H9 (cell line): ENCODE results near the gene ASAP3. TPM values are rescaled to one million over a fixed set of nuclear protein-coding genes. Genes with fewer than 3 reads are reported as not detected.

Source experiments
- DNase-seq: peaks from one replicate; pipeline ENCODE4 v3.0.0-alpha.2; 2017
- H2AFZ ChIP-seq: one replicate; pipeline ENCODE4 v1.6.1; 2013; ENCODE audit warnings: mild to moderate bottlenecking, low read length, control low read depth, moderate library complexity
- H2AK5ac ChIP-seq: 2 replicates; pipeline ENCODE4 v1.6.1; 2013; ENCODE audit warnings: low read length, control low read depth, mixed read lengths; ENCODE audit not compliant: insufficient read length
- H2BK120ac ChIP-seq: one replicate; pipeline ENCODE4 v1.6.1; 2013; ENCODE audit warnings: low read depth, mild to moderate bottlenecking, low read length, control low read depth, inconsistent platforms; ENCODE audit not compliant: poor library complexity, severe bottlenecking
- H2BK12ac ChIP-seq: 2 replicates; pipeline ENCODE4 v1.6.1; 2013; ENCODE audit warnings: low read length, control low read depth, mixed read lengths, low read depth; ENCODE audit not compliant: insufficient read length
- H2BK15ac ChIP-seq: 2 replicates; pipeline ENCODE4 v1.6.1; 2013; ENCODE audit warnings: low read depth, low read length, control low read depth
- H2BK20ac ChIP-seq: one replicate; pipeline ENCODE4 v1.6.1; 2013; ENCODE audit warnings: low read depth, mild to moderate bottlenecking, low read length, control low read depth, inconsistent platforms; ENCODE audit not compliant: poor library complexity, severe bottlenecking
- H2BK5ac ChIP-seq: 2 replicates; pipeline ENCODE4 v1.6.1; 2013; ENCODE audit warnings: low read length, control low read depth, mixed read lengths; ENCODE audit not compliant: insufficient read length
- H3K14ac ChIP-seq: 2 replicates; pipeline ENCODE4 v1.6.1; 2013; ENCODE audit warnings: low read length, control low read depth; ENCODE audit not compliant: insufficient read depth
- H3K18ac ChIP-seq: 2 replicates; pipeline ENCODE4 v1.6.1; 2013; ENCODE audit warnings: low read depth, mild to moderate bottlenecking, mixed read lengths, low read length, control low read depth; ENCODE audit not compliant: insufficient read length
- H3K23ac ChIP-seq: 2 replicates; pipeline ENCODE4 v1.6.1; 2013; ENCODE audit warnings: low read length, control low read depth, mixed read lengths, low read depth; ENCODE audit not compliant: insufficient read length
- H3K23me2 ChIP-seq: 2 replicates; pipeline ENCODE4 v1.6.1; 2013; ENCODE audit warnings: low read depth, mild to moderate bottlenecking, mixed read lengths, low read length, control low read depth; ENCODE audit not compliant: insufficient read length, poor library complexity, severe bottlenecking
- H3K27ac ChIP-seq: 2 replicates; pipeline ENCODE4 v1.5.1; 2013; ENCODE audit warnings: low read length, control low read depth, mixed read lengths, low read depth; ENCODE audit not compliant: insufficient read length
- H3K27me3 ChIP-seq: 2 replicates; pipeline ENCODE4 v1.6.1; 2013; ENCODE audit warnings: low read length, control low read depth, inconsistent platforms; ENCODE audit not compliant: insufficient read depth
- H3K4ac ChIP-seq: 2 replicates; pipeline ENCODE4 v1.6.1; 2013; ENCODE audit warnings: low read depth, mild to moderate bottlenecking, control low read depth, inconsistent platforms, low read length, moderate library complexity
- H3K4me1 ChIP-seq: 2 replicates; pipeline ENCODE4 v1.6.1; 2013; ENCODE audit warnings: low read length, control low read depth, inconsistent platforms; ENCODE audit not compliant: insufficient read depth
- H3K4me2 ChIP-seq: 2 replicates; pipeline ENCODE4 v1.6.1; 2013; ENCODE audit warnings: low read length, control low read depth, mixed read lengths; ENCODE audit not compliant: insufficient read length, insufficient read depth
- H3K56ac ChIP-seq: 2 replicates; pipeline ENCODE4 v1.6.1; 2013; ENCODE audit warnings: low read depth, mild to moderate bottlenecking, mixed read lengths, low read length, control low read depth; ENCODE audit not compliant: insufficient read length
- H3K79me1 ChIP-seq: 2 replicates; pipeline ENCODE4 v1.6.1; 2013; ENCODE audit warnings: low read depth, mild to moderate bottlenecking, moderate library complexity, low read length, control low read depth, inconsistent platforms; ENCODE audit not compliant: insufficient read depth, poor library complexity, severe bottlenecking
- H3K79me2 ChIP-seq: 2 replicates; pipeline ENCODE4 v1.6.1; 2013; ENCODE audit warnings: low read length, control low read depth, inconsistent platforms; ENCODE audit not compliant: insufficient read depth
- H3K9ac ChIP-seq: 2 replicates; pipeline ENCODE4 v1.6.1; 2013; ENCODE audit warnings: low read length, control low read depth, mixed read lengths; ENCODE audit not compliant: insufficient read length; ENCODE audit errors: extremely low read depth
- H3K9me3 ChIP-seq: one replicate; pipeline ENCODE4 v1.6.1; 2013; ENCODE audit warnings: low read depth, low read length, inconsistent platforms; ENCODE audit not compliant: control insufficient read depth
- H3T11ph ChIP-seq: one replicate; pipeline ENCODE4 v1.6.1; 2013; ENCODE audit warnings: mild to moderate bottlenecking, low read length, control low read depth, inconsistent platforms
- H4K20me1 ChIP-seq: one replicate; pipeline ENCODE4 v1.6.1; 2013; ENCODE audit not compliant: control insufficient read depth, insufficient read length, insufficient read depth
- H4K5ac ChIP-seq: 2 replicates; pipeline ENCODE4 v1.6.1; 2013; ENCODE audit warnings: low read depth, mild to moderate bottlenecking, mixed read lengths, low read length, control low read depth; ENCODE audit not compliant: insufficient read length
- H4K8ac ChIP-seq: replicated peaks from 2 replicates; pipeline ENCODE4 v1.6.1; 2013; ENCODE audit warnings: low read length, control low read depth, mixed read lengths, low read depth; ENCODE audit not compliant: insufficient read length
- H4K91ac ChIP-seq: 2 replicates; pipeline ENCODE4 v1.6.1; 2013; ENCODE audit warnings: low read depth, mild to moderate bottlenecking, moderate library complexity, mixed read lengths, low read length, control low read depth; ENCODE audit not compliant: insufficient read length
- H3K27ac Mint-ChIP-seq, 3 experiments: 2 replicates in 2 of 3; 3 replicates in 1 of 3; pipeline ENCODE4 v1.8.0; 2020 to 2021; ENCODE audit warnings: mixed read lengths in 3 of 3, mild to moderate bottlenecking in 1 of 3, moderate library complexity in 1 of 3
- H3K27me3 Mint-ChIP-seq: 2 replicates; pipeline ENCODE4 v1.8.0; 2021; ENCODE audit warnings: low read depth, mild to moderate bottlenecking, moderate library complexity, mixed read lengths
- H3K36me3 Mint-ChIP-seq, 3 experiments: 2 replicates in 2 of 3; 3 replicates in 1 of 3; pipeline ENCODE4 v1.8.0; 2020 to 2021; ENCODE audit warnings: low read depth in 3 of 3, mixed read lengths in 3 of 3; ENCODE audit not compliant: insufficient read depth in 1 of 3
- H3K4me1 Mint-ChIP-seq, 2 experiments: 2 replicates each; pipeline ENCODE4 v1.8.0; 2020; ENCODE audit warnings: mixed read lengths in 2 of 2
- H3K4me3 Mint-ChIP-seq, 2 experiments: 2 replicates in 1 of 2; 3 replicates in 1 of 2; pipeline ENCODE4 v1.8.0; 2020 to 2021; ENCODE audit warnings: mild to moderate bottlenecking in 2 of 2, mixed read lengths in 2 of 2, moderate library complexity in 1 of 2
- H3K9me3 Mint-ChIP-seq, 2 experiments: 2 replicates in 1 of 2; 3 replicates in 1 of 2; pipeline ENCODE4 v1.8.0; 2020; ENCODE audit warnings: mild to moderate bottlenecking in 2 of 2, mixed read lengths in 2 of 2, moderate library complexity in 1 of 2
- WGBS: extraction: QIAGEN DNeasy Blood & Tissue Kit; methylation state at CpG from one replicate; pipeline ENCODE4 v1.1.7; 2013; ENCODE audit warnings: missing lambda C conversion rate, low lambda C conversion rate, mixed read lengths; ENCODE audit not compliant: insufficient read length; ENCODE audit errors: extremely low coverage; 5-methylcytosine and 5-hydroxymethylcytosine counted together
- total RNA-seq: library from RNA; stranded (reverse); gene quantifications from 2 replicates; pipeline ENCODE4 v1.2.1, GENCODE V29; 2021
- TF ChIP-seq, protein P1 (sequence below): fragments of 200-600 bp; sonication (generic); conservative IDR thresholded peaks from 3 replicates; pipeline ENCODE4 v1.8.0; 2021; ENCODE audit warnings: antibody characterized with exemption, mild to moderate bottlenecking

The ASAP3 gene
- total RNA-seq, 1 experiment from 2014 or later: 26.7 TPM

DNA sequence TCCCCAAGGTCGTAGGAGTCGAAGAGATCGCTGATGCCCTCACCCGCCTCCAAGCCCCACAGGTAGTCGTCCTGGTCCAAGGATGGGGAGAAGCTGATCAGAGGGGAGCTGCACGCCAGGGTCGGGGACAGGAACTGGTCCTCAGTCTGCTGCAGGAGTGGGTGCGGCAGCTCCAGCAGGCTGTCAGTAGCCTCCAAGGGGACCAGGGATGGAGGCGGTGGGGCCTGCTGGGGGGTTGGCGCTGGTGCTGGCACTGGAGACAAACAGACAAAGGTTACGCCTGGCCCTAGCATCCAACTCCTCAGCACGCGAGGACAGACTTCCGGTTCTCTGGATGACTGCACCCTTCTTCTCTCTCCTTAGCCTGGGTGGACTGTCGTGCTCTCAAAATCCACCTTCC is 25.9 kb upstream of the ASAP3 start:
- Mint-ChIP-seq H3K9me3 (no peaks in the 10 kb centered on the region), H3K4me3 (no peak overlapping the region), H3K27ac (peak overlapping the region in 1 of 3 experiments; percentile 29; a peak in 1 of 7 replicates), H3K4me1 (peaks cover 3% of the 10 kb centered on the region in 2 experiments; a peak in 3 of 4 replicates), H3K27me3 (no peaks in the 10 kb centered on the region), H3K36me3 (peaks cover 6 to 25% (median 23%) of the 10 kb centered on the region in 3 experiments; a peak in 6 of 7 replicates)
- Histone ChIP-seq H3T11ph (no peak overlapping the region), H3K4me1 (no peaks in the 10 kb centered on the region), H3K9me3 (no peaks in the 10 kb centered on the region), H3K14ac (no peak overlapping the region), H3K9ac (no peak overlapping the region), H3K56ac (no peak overlapping the region), H3K27ac (no peak overlapping the region), H3K79me2 (no peaks in the 10 kb centered on the region), H3K23me2 (no peaks in the 10 kb centered on the region), H2BK5ac (no peak overlapping the region), H4K91ac (no peak overlapping the region), H4K5ac (no peak overlapping the region), H2AFZ (no peak overlapping the region), H3K4ac (no peak overlapping the region), H2BK12ac (no peak overlapping the region), H4K8ac (no peak overlapping the region), H2BK20ac (no peak overlapping the region), H2BK120ac (no peak overlapping the region), H2AK5ac (no peak overlapping the region), H4K20me1 (no peaks in the 10 kb centered on the region), H3K4me2 (no peak overlapping the region), H3K23ac (no peak overlapping the region), H3K18ac (no peak overlapping the region), H3K79me1 (no peaks in the 10 kb centered on the region), H3K27me3 (no peaks in the 10 kb centered on the region), H2BK15ac (no peak overlapping the region)
- DNase-seq: no peak
- WGBS: no CpG with 5 or more reads among the region's 15 CpGs
- TF ChIP-seq, protein P1, sequence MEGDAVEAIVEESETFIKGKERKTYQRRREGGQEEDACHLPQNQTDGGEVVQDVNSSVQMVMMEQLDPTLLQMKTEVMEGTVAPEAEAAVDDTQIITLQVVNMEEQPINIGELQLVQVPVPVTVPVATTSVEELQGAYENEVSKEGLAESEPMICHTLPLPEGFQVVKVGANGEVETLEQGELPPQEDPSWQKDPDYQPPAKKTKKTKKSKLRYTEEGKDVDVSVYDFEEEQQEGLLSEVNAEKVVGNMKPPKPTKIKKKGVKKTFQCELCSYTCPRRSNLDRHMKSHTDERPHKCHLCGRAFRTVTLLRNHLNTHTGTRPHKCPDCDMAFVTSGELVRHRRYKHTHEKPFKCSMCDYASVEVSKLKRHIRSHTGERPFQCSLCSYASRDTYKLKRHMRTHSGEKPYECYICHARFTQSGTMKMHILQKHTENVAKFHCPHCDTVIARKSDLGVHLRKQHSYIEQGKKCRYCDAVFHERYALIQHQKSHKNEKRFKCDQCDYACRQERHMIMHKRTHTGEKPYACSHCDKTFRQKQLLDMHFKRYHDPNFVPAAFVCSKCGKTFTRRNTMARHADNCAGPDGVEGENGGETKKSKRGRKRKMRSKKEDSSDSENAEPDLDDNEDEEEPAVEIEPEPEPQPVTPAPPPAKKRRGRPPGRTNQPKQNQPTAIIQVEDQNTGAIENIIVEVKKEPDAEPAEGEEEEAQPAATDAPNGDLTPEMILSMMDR: no peak
